Skin of body (tissue), 2 donors: ENCODE data around the gene OR52E8. TPM values are rescaled to one million over a fixed set of nuclear protein-coding genes. Genes with fewer than 3 reads are reported as not detected.
A peak's percentile ranks its signal among the peaks of the same experiment; 100 is the strongest.

Experiments used
- DNase-seq: peaks from one replicate; lab custom pipeline; 2025; lab: John Stamatoyannopoulos, UW
- total RNA-seq: library from RNA; depleted of rRNA; stranded (reverse); fragments of >200 nt; gene quantifications from one replicate; pipeline ENCODE4 v1.2.3, GENCODE V29; 2014

OR52E8 gene
- total RNA-seq, 1 donor from 2014 or later, result not detected

GRCh38 chr11:5808500-5809121 is 48.9 kb downstream of the OR52E8 start, which contains the start of gene OR52N2:
OR52N2 (plus strand) TSS chr11:5808924; CDS start chr11:5820336, 11,412 bp downstream.
- DNase-seq, result peak; percentile 6

DNA sequence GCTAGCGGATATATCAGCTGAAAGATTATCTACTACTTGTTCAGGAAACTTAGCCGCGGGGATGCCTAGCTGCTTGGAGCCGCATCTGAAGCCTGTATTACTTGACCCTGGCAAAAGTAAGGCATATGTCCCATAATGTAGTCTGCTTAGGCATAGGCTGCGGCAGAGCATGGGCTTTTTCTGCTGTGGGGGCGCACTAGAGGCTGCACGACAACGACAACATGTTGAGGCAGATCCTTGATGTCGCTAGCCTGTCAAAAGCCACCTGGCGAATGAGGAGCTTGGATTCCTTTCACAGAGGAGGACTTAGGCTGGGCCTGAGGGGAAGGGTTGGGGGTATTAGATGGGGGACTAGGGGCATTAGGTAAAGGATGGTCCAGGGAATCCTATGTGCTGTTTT is 49.9 kb downstream of the OR52E8 start:
- DNase-seq, result no peak

Other genes starting within 250 kb of the OR52E8 start
- gene TRIM34, start 232.7 kb downstream of the OR52E8 start, total RNA-seq, result 5.2 TPM
- 19.0 TPM for gene TRIM5, start 172.6 kb downstream of the OR52E8 start, total RNA-seq
- 13.0 TPM for gene TRIM22, start 167.9 kb downstream of the OR52E8 start, total RNA-seq
- not detected for gene OR56B1, start 121.2 kb downstream of the OR52E8 start, total RNA-seq
- not detected for gene OR52N4, start 103.4 kb downstream of the OR52E8 start, total RNA-seq
- gene OR52N5, start 74.3 kb downstream of the OR52E8 start, total RNA-seq, result not detected
- not detected for gene OR52N1, start 66.4 kb downstream of the OR52E8 start, total RNA-seq
- not detected for gene OR52N2, start 48.8 kb downstream of the OR52E8 start, total RNA-seq
- gene OR52E6, start 15.8 kb downstream of the OR52E8 start, total RNA-seq, result not detected
- not detected for gene OR52E4, start 22.9 kb upstream of the OR52E8 start, total RNA-seq
- gene OR52E5, start 35.5 kb upstream of the OR52E8 start, total RNA-seq, result not detected
- not detected for gene OR56A3, start 84.6 kb upstream of the OR52E8 start, total RNA-seq
- gene OR56A5, start 110.8 kb upstream of the OR52E8 start, total RNA-seq, result not detected
- not detected for gene OR52L1, start 129.3 kb upstream of the OR52E8 start, total RNA-seq
- not detected for gene OR56A4, start 149.3 kb upstream of the OR52E8 start, total RNA-seq
- gene OR56A1, start 173.1 kb upstream of the OR52E8 start, total RNA-seq, result not detected
- not detected for gene OR56B4, start 250.0 kb upstream of the OR52E8 start, total RNA-seq